ENCODE results near the gene DNAH17.

The DNAH17 gene

GRCh38 chr17:78387977-78388941 lies 188.9 kb downstream of the DNAH17 start:
- peak; percentile 71 for FAIRE-seq
- DNase-seq (ENCODE audit: extremely low spot score, insufficient read length, low read depth), result no peak

GRCh38 chr17:78384479-78385175 lies 192.6 kb downstream of the DNAH17 start:
- FAIRE-seq (no peak), DNase-seq (ENCODE audit: extremely low spot score, insufficient read length, low read depth) (no peak)

GRCh38 chr17:78383725-78384471 lies 193.3 kb downstream of the DNAH17 start:
- FAIRE-seq (peak; percentile 79), DNase-seq (ENCODE audit: extremely low spot score, insufficient read length, low read depth) (peak; percentile 43)

GRCh38 chr17:78381601-78382232 lies 195.5 kb downstream of the DNAH17 start:
- FAIRE-seq (peak; percentile 71), DNase-seq (ENCODE audit: extremely low spot score, insufficient read length, low read depth) (no peak)

- FAIRE-seq (no peak), DNase-seq (ENCODE audit: extremely low spot score, insufficient read length, low read depth) (no peak)
Observed at GRCh38 chr17:78380370-78380769, 196.8 kb downstream of the DNAH17 start.

- DNase-seq (ENCODE audit: extremely low spot score, insufficient read length, low read depth) (no peak), FAIRE-seq (no peak)
Observed at GRCh38 chr17:78379131-78379491, 198.1 kb downstream of the DNAH17 start.

- FAIRE-seq, result peak; percentile 69
- DNase-seq (ENCODE audit: extremely low spot score, insufficient read length, low read depth), result peak; percentile 64
Observed at GRCh38 chr17:78378225-78379130, 198.7 kb downstream of the DNAH17 start, which contains the start of gene PGS1. Gene PGS1 (plus strand): TSS chr17:78378649. CDS start chr17:78378666, 17 bp downstream.

GRCh38 chr17:78377858-78378224 lies 199.4 kb downstream of the DNAH17 start:
- FAIRE-seq (no peak), DNase-seq (ENCODE audit: extremely low spot score, insufficient read length, low read depth) (no peak)

GRCh38 chr17:78376161-78376560 lies 201.0 kb downstream of the DNAH17 start:
- no peak for FAIRE-seq
- DNase-seq (ENCODE audit: extremely low spot score, insufficient read length, low read depth), result no peak

GRCh38 chr17:78375401-78376151 lies 201.6 kb downstream of the DNAH17 start:
- DNase-seq (ENCODE audit: extremely low spot score, insufficient read length, low read depth) (no peak), FAIRE-seq (no peak)

- DNase-seq (ENCODE audit: extremely low spot score, insufficient read length, low read depth), result no peak
- FAIRE-seq, result no peak
Observed at GRCh38 chr17:78374631-78375274, 202.4 kb downstream of the DNAH17 start.

GRCh38 chr17:78374189-78374588 lies 203.0 kb downstream of the DNAH17 start:
- no peak for DNase-seq (ENCODE audit: extremely low spot score, insufficient read length, low read depth)
- FAIRE-seq, result no peak
